ENCODE results near the gene PRB2.
"Not testable (repeated sequence)": the region's sequence is repeated elsewhere in the genome, so short reads cannot be mapped to it uniquely, and the experiment has no call there.

PRB2 gene

GRCh38 chr12:11395467-11395866 lies at the start of gene PRB2:
Gene PRB2, minus strand, starts transcription at chr12:11395567. Its CDS starts 38 bp downstream, at chr12:11395529.
- in situ Hi-C loops (cut with MboI; ENCODE audit: low sequenced_read_pairs): not testable (repeated sequence)

- in situ Hi-C loops (cut with MboI; ENCODE audit: low sequenced_read_pairs): no loop called here
These were observed 42.6 kb upstream of the PRB2 start for GRCh38 chr12:11437966-11438365.

GRCh38 chr12:11433664-11434063 lies 38.3 kb upstream of the PRB2 start:
- in situ Hi-C loops (cut with MboI; ENCODE audit: low sequenced_read_pairs): no loop called here

DNA sequence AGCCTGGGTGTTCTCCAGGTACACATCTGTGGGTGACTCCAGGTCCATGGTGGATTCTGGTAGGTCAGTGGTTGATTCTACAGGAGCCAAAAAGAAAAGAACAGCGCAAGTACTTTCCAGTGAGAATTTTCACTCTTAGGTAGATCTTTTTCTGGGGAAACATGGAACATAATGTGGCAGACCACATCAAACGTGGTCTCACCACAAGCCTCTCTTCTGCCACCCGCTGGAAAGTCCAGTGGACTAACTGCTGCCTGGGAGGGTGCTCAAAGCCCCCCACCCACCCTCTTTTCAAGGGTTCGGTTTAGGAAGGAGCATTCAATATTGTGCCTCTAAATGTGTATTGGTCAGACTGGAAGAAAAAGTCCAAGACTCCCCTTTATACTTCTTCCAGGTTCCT lies 36.1 kb upstream of the PRB2 start:
- in situ Hi-C loops (cut with MboI; ENCODE audit: low sequenced_read_pairs): no loop called here

- in situ Hi-C loops (cut with MboI; ENCODE audit: low sequenced_read_pairs): no loop called here
These were observed 32.0 kb upstream of the PRB2 start for GRCh38 chr12:11427341-11427740.

GRCh38 chr12:11412731-11413130 lies 17.4 kb upstream of the PRB2 start:
- in situ Hi-C loops (cut with MboI; ENCODE audit: low sequenced_read_pairs): no loop called here

- in situ Hi-C loops (cut with MboI; ENCODE audit: low sequenced_read_pairs): no loop called here
These were observed 12.7 kb upstream of the PRB2 start for GRCh38 chr12:11408096-11408495.

GRCh38 chr12:11397366-11397765 lies 2.0 kb upstream of the PRB2 start:
- in situ Hi-C loops (cut with MboI; ENCODE audit: low sequenced_read_pairs): no loop called here

- in situ Hi-C loops (cut with MboI; ENCODE audit: low sequenced_read_pairs): not testable (repeated sequence)
These were observed 3.9 kb downstream of the PRB2 start for GRCh38 chr12:11391456-11391855.

GRCh38 chr12:11377420-11377819 lies 17.9 kb downstream of the PRB2 start:
- in situ Hi-C loops (cut with MboI; ENCODE audit: low sequenced_read_pairs): not testable (repeated sequence)

- in situ Hi-C loops (cut with MboI; ENCODE audit: low sequenced_read_pairs): no loop called here
These were observed 34.2 kb downstream of the PRB2 start for GRCh38 chr12:11361151-11361550.

DNA sequence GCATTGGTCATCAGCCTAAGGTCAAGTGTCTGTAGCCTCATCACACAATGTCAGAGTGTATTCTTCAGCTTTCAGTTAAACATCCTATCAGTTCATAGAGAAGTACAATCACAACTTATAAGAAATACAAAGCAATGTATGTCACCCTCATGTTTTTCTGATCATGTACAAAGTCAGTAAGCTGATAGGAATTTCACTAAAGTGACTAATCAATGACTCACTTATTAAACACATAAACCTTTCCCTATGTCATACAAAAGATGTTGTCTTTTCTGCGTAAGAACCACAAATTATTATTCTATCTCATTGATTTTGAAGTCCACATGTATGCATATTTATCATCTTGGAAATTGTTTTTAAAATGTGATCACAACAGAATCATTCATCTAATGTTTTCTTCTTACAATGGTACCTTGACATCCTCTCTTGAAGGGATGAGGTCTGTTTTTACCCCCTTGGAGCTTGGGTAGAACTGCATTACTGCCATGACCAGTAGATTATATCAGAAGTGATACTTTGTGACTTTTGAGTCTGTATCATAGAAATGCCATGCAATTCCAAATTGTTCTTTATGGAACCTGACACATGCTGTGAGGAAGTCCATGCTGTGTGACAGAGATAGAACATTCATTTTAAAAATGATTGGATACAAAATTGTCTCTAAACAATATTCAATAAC lies 35.0 kb downstream of the PRB2 start:
- in situ Hi-C loops (cut with MboI; ENCODE audit: low sequenced_read_pairs): not testable (repeated sequence)

GRCh38 chr12:11351736-11352135 lies 43.6 kb downstream of the PRB2 start:
- in situ Hi-C loops (cut with MboI; ENCODE audit: low sequenced_read_pairs): not testable (repeated sequence)

- in situ Hi-C loops (cut with MboI; ENCODE audit: low sequenced_read_pairs): no loop called here
These were observed 46.9 kb downstream of the PRB2 start for GRCh38 chr12:11348439-11348838.

DNA sequence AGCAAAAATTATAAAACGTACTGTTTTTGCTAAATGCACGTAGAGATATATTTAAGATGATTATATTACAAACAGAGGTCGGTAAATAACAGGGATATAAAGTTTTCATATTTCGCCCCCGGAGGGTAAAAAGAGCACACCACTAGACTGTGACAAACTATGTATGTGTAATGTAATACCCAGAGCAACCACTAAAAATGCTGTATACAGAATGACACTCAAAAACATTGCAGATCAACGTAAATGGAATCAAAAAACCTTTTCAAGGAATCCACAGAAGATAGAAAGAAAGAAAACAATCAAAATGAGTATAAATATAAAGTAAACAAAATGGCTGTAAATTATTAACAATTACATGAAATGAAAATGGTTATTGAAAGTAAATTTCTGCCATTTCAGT lies 47.6 kb downstream of the PRB2 start:
- in situ Hi-C loops (cut with MboI; ENCODE audit: low sequenced_read_pairs): no loop called here

GRCh38 chr12:11344500-11344899 lies 50.9 kb downstream of the PRB2 start:
- in situ Hi-C loops (cut with MboI; ENCODE audit: low sequenced_read_pairs): no loop called here
